NB4 (cell line): Measurements from ENCODE around the gene FLOT2.
A peak's percentile ranks its signal among the peaks of the same experiment; 100 is the strongest.

ENCODE experiments used
- DNase-seq: peaks from one replicate; pipeline ENCODE4 v3.0.0; 2010; ENCODE audit warnings: low read depth
- H3K4me3 ChIP-seq: one replicate; pipeline ENCODE4 v1.5.1; 2011; ENCODE audit warnings: mild to moderate bottlenecking, low read depth, low read length, moderate library complexity
- CTCF ChIP-seq: IDR thresholded peaks from one replicate; pipeline ENCODE4 v1.5.1; 2012; ENCODE audit warnings: low read depth, low read length
- MAX ChIP-seq: IDR thresholded peaks from 2 replicates; pipeline ENCODE4 v1.6.1; 2011; ENCODE audit warnings: low read depth, low read length
- MYC ChIP-seq: IDR thresholded peaks from 2 replicates; pipeline ENCODE4 v1.6.1; 2011; ENCODE audit warnings: low read depth, low read length
- POLR2A ChIP-seq: IDR thresholded peaks from 2 replicates; pipeline ENCODE4 v1.6.1; 2011; ENCODE audit warnings: mild to moderate bottlenecking; ENCODE audit not compliant: insufficient read length; ENCODE audit errors: extremely low read depth

FLOT2 gene

GRCh38 chr17:28941251-28941650, 43.7 kb upstream of the FLOT2 start:
- no peak for DNase-seq
- no peak overlapping the region for H3K4me3 ChIP-seq
- TF ChIP-seq CTCF (no peak), MAX (no peak), POLR2A (no peak), MYC (no peak)

- H3K4me3 ChIP-seq = no peak overlapping the region
- TF ChIP-seq MAX (no peak), POLR2A (no peak), MYC (no peak), CTCF (no peak)
- peak; percentile 46 for DNase-seq
Measured at GRCh38 chr17:28940675-28941074, 43.1 kb upstream of the FLOT2 start.

- no peak for TF ChIP-seq POLR2A
- no peak for TF ChIP-seq MYC
- TF ChIP-seq CTCF = no peak
- TF ChIP-seq MAX = no peak
- no peak overlapping the region for H3K4me3 ChIP-seq
- DNase-seq = no peak
Measured at GRCh38 chr17:28940142-28940541, 42.6 kb upstream of the FLOT2 start.

- no peak overlapping the region for H3K4me3 ChIP-seq
- no peak for TF ChIP-seq MYC
- no peak for TF ChIP-seq CTCF
- no peak for TF ChIP-seq MAX
- TF ChIP-seq POLR2A = no peak
- no peak for DNase-seq
Measured at GRCh38 chr17:28938552-28938951, 41.0 kb upstream of the FLOT2 start.

GRCh38 chr17:28937044-28937729, 39.7 kb upstream of the FLOT2 start:
- H3K4me3 ChIP-seq = no peak overlapping the region
- TF ChIP-seq MYC (no peak), MAX (no peak), POLR2A (no peak), CTCF (no peak)
- peak; percentile 88 for DNase-seq
